Osteoblast (primary cell): ENCODE data around the gene PAPSS1. TPM values are rescaled to one million over a fixed set of nuclear protein-coding genes. Genes with fewer than 3 reads are reported as not detected.

Experiments used
- DNase-seq: peaks from one replicate; pipeline ENCODE4 v3.0.0; 2011; ENCODE audit warnings: low spot score, mixed read lengths; ENCODE audit not compliant: insufficient read length; ENCODE audit errors: missing footprints
- H2AFZ ChIP-seq: 2 replicates; pipeline ENCODE4 v1.6.0; 2011; ENCODE audit warnings: mild to moderate bottlenecking, low read length
- H3K27ac ChIP-seq: 2 replicates; pipeline ENCODE4 v1.5.1; 2011; ENCODE audit warnings: mild to moderate bottlenecking, low read depth, low read length, moderate library complexity
- H3K27me3 ChIP-seq: 2 replicates; pipeline ENCODE4 v1.6.0; 2012; ENCODE audit warnings: mild to moderate bottlenecking, control low read depth, inconsistent platforms, low read length, moderate library complexity; ENCODE audit not compliant: insufficient read depth
- H3K36me3 ChIP-seq: 2 replicates; pipeline ENCODE4 v1.5.1; 2011; ENCODE audit warnings: mild to moderate bottlenecking, low read length, control low read depth, moderate library complexity; ENCODE audit not compliant: insufficient read depth
- H3K4me1 ChIP-seq: 2 replicates; pipeline ENCODE4 v1.5.1; 2011; ENCODE audit warnings: mild to moderate bottlenecking, low read length, control low read depth, moderate library complexity; ENCODE audit not compliant: insufficient read depth
- H3K4me2 ChIP-seq: 2 replicates; pipeline ENCODE4 v1.6.0; 2011; ENCODE audit warnings: mild to moderate bottlenecking, low read length; ENCODE audit not compliant: insufficient read depth
- H3K4me3 ChIP-seq: fragments of 200-600 bp; sonication (generic); 3 replicates; pipeline ENCODE4 v1.5.1; 2012; ENCODE audit warnings: mild to moderate bottlenecking, low read length, inconsistent platforms; ENCODE audit not compliant: insufficient read depth
- H3K79me2 ChIP-seq: 2 replicates; pipeline ENCODE4 v1.6.0; 2012; ENCODE audit warnings: mild to moderate bottlenecking, low read length, control low read depth, inconsistent platforms; ENCODE audit not compliant: insufficient read depth
- H3K9me3 ChIP-seq: 2 replicates; pipeline ENCODE4 v1.5.1; 2011; ENCODE audit warnings: low read depth, low read length, control low read depth
- H4K20me1 ChIP-seq: 2 replicates; pipeline ENCODE4 v1.6.0; 2012; ENCODE audit warnings: mild to moderate bottlenecking, low read length, control low read depth; ENCODE audit not compliant: insufficient read depth
- total RNA-seq: library from RNA; depleted of rRNA; stranded (reverse); fragments of >200 nt; gene quantifications from 2 replicates; pipeline ENCODE4 v1.2.3, GENCODE V29; 2012
- TF ChIP-seq, protein P1 (sequence below): IDR thresholded peaks from 2 replicates; pipeline ENCODE4 v1.5.1; 2011; ENCODE audit warnings: mild to moderate bottlenecking, low read depth, low read length, moderate library complexity; ENCODE audit errors: extremely low read depth

Gene PAPSS1
- total RNA-seq, 1 donor = 123 TPM

GRCh38 chr4:107640878-107641277 lies 79.2 kb downstream of the PAPSS1 start:
- no peaks in the 10 kb centered on the region for H3K4me1 ChIP-seq
- no peak overlapping the region for H3K27ac ChIP-seq
- no peaks in the 10 kb centered on the region for H3K79me2 ChIP-seq
- no peaks in the 10 kb centered on the region for H3K9me3 ChIP-seq
- TF ChIP-seq, protein P1, sequence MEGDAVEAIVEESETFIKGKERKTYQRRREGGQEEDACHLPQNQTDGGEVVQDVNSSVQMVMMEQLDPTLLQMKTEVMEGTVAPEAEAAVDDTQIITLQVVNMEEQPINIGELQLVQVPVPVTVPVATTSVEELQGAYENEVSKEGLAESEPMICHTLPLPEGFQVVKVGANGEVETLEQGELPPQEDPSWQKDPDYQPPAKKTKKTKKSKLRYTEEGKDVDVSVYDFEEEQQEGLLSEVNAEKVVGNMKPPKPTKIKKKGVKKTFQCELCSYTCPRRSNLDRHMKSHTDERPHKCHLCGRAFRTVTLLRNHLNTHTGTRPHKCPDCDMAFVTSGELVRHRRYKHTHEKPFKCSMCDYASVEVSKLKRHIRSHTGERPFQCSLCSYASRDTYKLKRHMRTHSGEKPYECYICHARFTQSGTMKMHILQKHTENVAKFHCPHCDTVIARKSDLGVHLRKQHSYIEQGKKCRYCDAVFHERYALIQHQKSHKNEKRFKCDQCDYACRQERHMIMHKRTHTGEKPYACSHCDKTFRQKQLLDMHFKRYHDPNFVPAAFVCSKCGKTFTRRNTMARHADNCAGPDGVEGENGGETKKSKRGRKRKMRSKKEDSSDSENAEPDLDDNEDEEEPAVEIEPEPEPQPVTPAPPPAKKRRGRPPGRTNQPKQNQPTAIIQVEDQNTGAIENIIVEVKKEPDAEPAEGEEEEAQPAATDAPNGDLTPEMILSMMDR = no peak
- H3K36me3 ChIP-seq = peaks cover 9% of the 10 kb centered on the region
- no peak overlapping the region for H3K4me3 ChIP-seq
- H3K4me2 ChIP-seq = no peak overlapping the region
- no peaks in the 10 kb centered on the region for H3K27me3 ChIP-seq
- no peaks in the 10 kb centered on the region for H4K20me1 ChIP-seq
- DNase-seq = no peak
- H2AFZ ChIP-seq = no peak overlapping the region

DNA sequence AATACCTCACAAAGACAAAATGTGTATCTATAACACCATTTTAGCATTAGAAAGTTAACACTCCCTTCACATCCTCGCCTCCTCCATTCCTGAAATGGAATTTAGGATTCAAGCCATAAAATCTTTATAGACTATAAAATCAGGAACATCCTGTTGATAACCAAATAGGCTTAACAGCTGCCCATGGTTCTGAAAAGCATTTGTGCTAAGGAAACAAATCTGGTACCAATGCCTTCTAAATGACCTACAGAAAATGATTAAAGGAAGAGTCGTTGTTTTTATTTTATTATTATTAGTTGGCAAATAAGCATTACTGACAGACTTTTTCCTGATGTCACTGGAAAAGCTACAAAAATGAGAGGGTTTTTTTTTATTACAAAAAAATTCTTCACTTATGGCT lies 79.8 kb downstream of the PAPSS1 start:
- H3K36me3 ChIP-seq = peaks cover 9% of the 10 kb centered on the region
- no peak for DNase-seq
- H2AFZ ChIP-seq = no peak overlapping the region
- H3K79me2 ChIP-seq = no peaks in the 10 kb centered on the region
- H3K4me3 ChIP-seq = no peak overlapping the region
- H3K9me3 ChIP-seq = no peaks in the 10 kb centered on the region
- H3K27me3 ChIP-seq = no peaks in the 10 kb centered on the region
- no peaks in the 10 kb centered on the region for H3K4me1 ChIP-seq
- no peaks in the 10 kb centered on the region for H4K20me1 ChIP-seq
- TF ChIP-seq, protein P1 = no peak
- H3K4me2 ChIP-seq = no peak overlapping the region
- no peak overlapping the region for H3K27ac ChIP-seq

DNA sequence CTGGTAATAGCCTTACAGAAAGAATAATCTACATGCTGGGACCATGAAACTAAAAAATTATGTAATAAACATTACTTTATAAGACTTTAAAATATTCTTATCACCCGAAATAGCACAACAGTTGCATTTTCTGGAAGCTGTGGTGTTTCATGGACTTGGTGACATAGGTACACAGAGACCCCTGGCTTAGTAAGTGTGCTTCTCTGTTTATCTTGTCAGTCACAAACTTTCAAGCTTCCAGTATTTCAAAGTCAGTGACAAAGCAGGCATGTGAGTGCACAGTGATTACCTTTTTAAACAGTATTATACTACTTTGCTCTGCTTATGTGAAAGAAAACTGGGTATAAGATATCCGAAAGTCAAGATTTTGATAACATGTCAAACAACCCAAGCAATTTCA lies 84.3 kb downstream of the PAPSS1 start:
- Histone ChIP-seq H4K20me1 (no peaks in the 10 kb centered on the region), H2AFZ (no peak overlapping the region), H3K36me3 (no peaks in the 10 kb centered on the region), H3K27ac (no peak overlapping the region), H3K9me3 (no peaks in the 10 kb centered on the region), H3K4me3 (no peak overlapping the region), H3K4me1 (no peaks in the 10 kb centered on the region), H3K4me2 (no peak overlapping the region), H3K79me2 (no peaks in the 10 kb centered on the region), H3K27me3 (no peaks in the 10 kb centered on the region)
- no peak for DNase-seq
- TF ChIP-seq, protein P1 = no peak

GRCh38 chr4:107631560-107631959 lies 88.5 kb downstream of the PAPSS1 start:
- no peak overlapping the region for H3K4me2 ChIP-seq
- no peak for DNase-seq

More at GRCh38 chr4:107631560-107631959, 88.5 kb downstream of the PAPSS1 start:
- Histone ChIP-seq H3K79me2 (no peaks in the 10 kb centered on the region), H3K36me3 (peaks cover 4% of the 10 kb centered on the region), H4K20me1 (no peaks in the 10 kb centered on the region), H3K4me3 (no peak overlapping the region), H3K27me3 (no peaks in the 10 kb centered on the region), H3K27ac (no peak overlapping the region), H2AFZ (no peak overlapping the region), H3K9me3 (no peaks in the 10 kb centered on the region), H3K4me1 (no peaks in the 10 kb centered on the region)
- TF ChIP-seq, protein P1 = no peak
